ENCODE measurements around the gene ZNF488.
"Not testable (repeated sequence)": the region's sequence is repeated elsewhere in the genome, so short reads cannot be mapped to it uniquely, and the experiment has no call there.

The ZNF488 gene

GRCh38 chr10:47416305-47417218, 32.5 kb upstream of the ZNF488 start:
- not testable (repeated sequence) for H3K36me3 ChIP-seq (ENCODE audit: control insufficient read depth, insufficient read depth, low read length, severe bottlenecking); DNase-seq (ENCODE audit: low read depth); H3K9me3 ChIP-seq (ENCODE audit: control insufficient read depth, low read length); H3K4me3 ChIP-seq (ENCODE audit: low read length); H3K9ac ChIP-seq (ENCODE audit: low read length); H3K4me1 ChIP-seq (ENCODE audit: control insufficient read depth, insufficient read depth, low read length)
- peaks cover 18% of the 10 kb centered on the region for H3K27me3 ChIP-seq (replicated peaks; ENCODE audit: control insufficient read depth, insufficient read depth, low read length)

- Histone ChIP-seq H3K36me3 (ENCODE audit: control insufficient read depth, insufficient read depth, low read length, severe bottlenecking) (no peaks in the 10 kb centered on the region), H3K9ac (ENCODE audit: low read length) (no peak overlapping the region), H3K9me3 (ENCODE audit: control insufficient read depth, low read length) (no peaks in the 10 kb centered on the region), H3K4me1 (ENCODE audit: control insufficient read depth, insufficient read depth, low read length) (no peaks in the 10 kb centered on the region), H3K27me3 (replicated peaks; ENCODE audit: control insufficient read depth, insufficient read depth, low read length) (peaks cover 18% of the 10 kb centered on the region), H3K4me3 (ENCODE audit: low read length) (no peak overlapping the region)
- DNase-seq (ENCODE audit: low read depth): no peak
These were observed 31.6 kb upstream of the ZNF488 start for GRCh38 chr10:47415520-47416304.

- H3K4me3 ChIP-seq (ENCODE audit: low read length): no peak overlapping the region
- H3K36me3 ChIP-seq (ENCODE audit: control insufficient read depth, insufficient read depth, low read length, severe bottlenecking): no peaks in the 10 kb centered on the region
- no peak overlapping the region for H3K9ac ChIP-seq (ENCODE audit: low read length)
- no peaks in the 10 kb centered on the region for H3K9me3 ChIP-seq (ENCODE audit: control insufficient read depth, low read length)
- H3K4me1 ChIP-seq (ENCODE audit: control insufficient read depth, insufficient read depth, low read length): no peaks in the 10 kb centered on the region
- no peak for DNase-seq (ENCODE audit: low read depth)
- peaks cover 18% of the 10 kb centered on the region for H3K27me3 ChIP-seq (replicated peaks; ENCODE audit: control insufficient read depth, insufficient read depth, low read length)
These were observed 30.8 kb upstream of the ZNF488 start for GRCh38 chr10:47414752-47415519.

GRCh38 chr10:47414227-47414592, 30.1 kb upstream of the ZNF488 start:
- no peak overlapping the region for H3K9ac ChIP-seq (ENCODE audit: low read length)
- no peak for DNase-seq (ENCODE audit: low read depth)
- H3K9me3 ChIP-seq (ENCODE audit: control insufficient read depth, low read length): no peaks in the 10 kb centered on the region
- H3K36me3 ChIP-seq (ENCODE audit: control insufficient read depth, insufficient read depth, low read length, severe bottlenecking): no peaks in the 10 kb centered on the region
- H3K4me1 ChIP-seq (ENCODE audit: control insufficient read depth, insufficient read depth, low read length): no peaks in the 10 kb centered on the region
- H3K4me3 ChIP-seq (ENCODE audit: low read length): no peak overlapping the region
- H3K27me3 ChIP-seq (replicated peaks; ENCODE audit: control insufficient read depth, insufficient read depth, low read length): peaks cover 18% of the 10 kb centered on the region

- H3K36me3 ChIP-seq (ENCODE audit: control insufficient read depth, insufficient read depth, low read length, severe bottlenecking): no peaks in the 10 kb centered on the region
- no peaks in the 10 kb centered on the region for H3K9me3 ChIP-seq (ENCODE audit: control insufficient read depth, low read length)
- no peaks in the 10 kb centered on the region for H3K4me1 ChIP-seq (ENCODE audit: control insufficient read depth, insufficient read depth, low read length)
- H3K9ac ChIP-seq (ENCODE audit: low read length): no peak overlapping the region
- no peak overlapping the region for H3K4me3 ChIP-seq (ENCODE audit: low read length)
- DNase-seq (ENCODE audit: low read depth): no peak
- peaks cover 18% of the 10 kb centered on the region for H3K27me3 ChIP-seq (replicated peaks; ENCODE audit: control insufficient read depth, insufficient read depth, low read length)
These were observed 29.6 kb upstream of the ZNF488 start for GRCh38 chr10:47413531-47414226.

GRCh38 chr10:47412869-47413268, 28.8 kb upstream of the ZNF488 start:
- no peak overlapping the region for H3K4me3 ChIP-seq (ENCODE audit: low read length)
- DNase-seq (ENCODE audit: low read depth): peak; percentile 10
- no peaks in the 10 kb centered on the region for H3K4me1 ChIP-seq (ENCODE audit: control insufficient read depth, insufficient read depth, low read length)
- H3K36me3 ChIP-seq (ENCODE audit: control insufficient read depth, insufficient read depth, low read length, severe bottlenecking): no peaks in the 10 kb centered on the region
- H3K9ac ChIP-seq (ENCODE audit: low read length): no peak overlapping the region
- no peaks in the 10 kb centered on the region for H3K9me3 ChIP-seq (ENCODE audit: control insufficient read depth, low read length)
- peaks cover 18% of the 10 kb centered on the region for H3K27me3 ChIP-seq (replicated peaks; ENCODE audit: control insufficient read depth, insufficient read depth, low read length)

GRCh38 chr10:47412177-47412730, 28.2 kb upstream of the ZNF488 start:
- peaks cover 18% of the 10 kb centered on the region for H3K27me3 ChIP-seq (replicated peaks; ENCODE audit: control insufficient read depth, insufficient read depth, low read length)
- no peaks in the 10 kb centered on the region for H3K9me3 ChIP-seq (ENCODE audit: control insufficient read depth, low read length)
- H3K4me1 ChIP-seq (ENCODE audit: control insufficient read depth, insufficient read depth, low read length): no peaks in the 10 kb centered on the region
- no peak overlapping the region for H3K4me3 ChIP-seq (ENCODE audit: low read length)
- DNase-seq (ENCODE audit: low read depth): no peak
- H3K9ac ChIP-seq (ENCODE audit: low read length): no peak overlapping the region
- no peaks in the 10 kb centered on the region for H3K36me3 ChIP-seq (ENCODE audit: control insufficient read depth, insufficient read depth, low read length, severe bottlenecking)

GRCh38 chr10:47410862-47411261, 26.8 kb upstream of the ZNF488 start:
- Histone ChIP-seq H3K36me3 (ENCODE audit: control insufficient read depth, insufficient read depth, low read length, severe bottlenecking) (no peaks in the 10 kb centered on the region), H3K4me3 (ENCODE audit: low read length) (no peak overlapping the region), H3K4me1 (ENCODE audit: control insufficient read depth, insufficient read depth, low read length) (no peaks in the 10 kb centered on the region), H3K9ac (ENCODE audit: low read length) (no peak overlapping the region), H3K9me3 (ENCODE audit: control insufficient read depth, low read length) (no peaks in the 10 kb centered on the region), H3K27me3 (replicated peaks; ENCODE audit: control insufficient read depth, insufficient read depth, low read length) (peaks cover 13% of the 10 kb centered on the region)
- DNase-seq (ENCODE audit: low read depth): no peak

- Histone ChIP-seq H3K27me3 (replicated peaks; ENCODE audit: control insufficient read depth, insufficient read depth, low read length) (peaks cover 9% of the 10 kb centered on the region), H3K9me3 (ENCODE audit: control insufficient read depth, low read length) (no peaks in the 10 kb centered on the region), H3K36me3 (ENCODE audit: control insufficient read depth, insufficient read depth, low read length, severe bottlenecking) (no peaks in the 10 kb centered on the region), H3K4me1 (ENCODE audit: control insufficient read depth, insufficient read depth, low read length) (no peaks in the 10 kb centered on the region), H3K9ac (ENCODE audit: low read length) (no peak overlapping the region), H3K4me3 (ENCODE audit: low read length) (no peak overlapping the region)
- no peak for DNase-seq (ENCODE audit: low read depth)
These were observed 26.2 kb upstream of the ZNF488 start for GRCh38 chr10:47410271-47410670.

- no peaks in the 10 kb centered on the region for H3K4me1 ChIP-seq (ENCODE audit: control insufficient read depth, insufficient read depth, low read length)
These were observed 25.8 kb upstream of the ZNF488 start for GRCh38 chr10:47409866-47410256.

More at GRCh38 chr10:47409866-47410256, 25.8 kb upstream of the ZNF488 start:
- Histone ChIP-seq H3K36me3 (ENCODE audit: control insufficient read depth, insufficient read depth, low read length, severe bottlenecking) (no peaks in the 10 kb centered on the region), H3K27me3 (replicated peaks; ENCODE audit: control insufficient read depth, insufficient read depth, low read length) (peaks cover 9% of the 10 kb centered on the region), H3K9me3 (ENCODE audit: control insufficient read depth, low read length) (no peaks in the 10 kb centered on the region), H3K9ac (ENCODE audit: low read length) (no peak overlapping the region), H3K4me3 (ENCODE audit: low read length) (no peak overlapping the region)
- no peak for DNase-seq (ENCODE audit: low read depth)
